ENCODE data around the gene NR2C2AP. TPM values are rescaled to one million over a fixed set of nuclear protein-coding genes. Genes with fewer than 3 reads are reported as not detected.

NR2C2AP gene
- total RNA-seq, 1 donor: 6.2 TPM

DNA sequence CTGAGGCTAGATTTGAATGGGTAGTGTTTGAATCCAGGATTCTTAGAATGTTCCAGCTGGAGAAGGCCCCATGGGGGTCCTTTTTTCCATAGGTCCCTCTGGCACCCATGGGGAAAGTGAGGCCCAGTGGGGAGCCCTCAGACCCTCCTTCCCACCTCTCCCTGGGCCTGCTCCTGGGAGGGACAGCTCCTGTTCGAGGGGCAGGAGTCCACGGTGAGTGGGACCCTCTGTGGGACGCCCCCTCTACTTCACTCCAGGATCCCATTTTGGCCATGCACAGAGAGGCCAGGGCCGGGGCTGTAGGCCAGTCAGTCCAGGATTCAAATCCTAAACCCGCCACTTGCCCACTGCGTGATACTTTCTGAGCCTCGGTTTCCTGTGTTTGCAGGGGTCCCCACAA, 40.7 kb downstream of the NR2C2AP start:
- Histone ChIP-seq H2AFZ (ENCODE audit: low read length) (no peak overlapping the region), H3K4me2 (ENCODE audit: insufficient read depth, low read length) (no peak overlapping the region)
- TF ChIP-seq, protein P1, sequence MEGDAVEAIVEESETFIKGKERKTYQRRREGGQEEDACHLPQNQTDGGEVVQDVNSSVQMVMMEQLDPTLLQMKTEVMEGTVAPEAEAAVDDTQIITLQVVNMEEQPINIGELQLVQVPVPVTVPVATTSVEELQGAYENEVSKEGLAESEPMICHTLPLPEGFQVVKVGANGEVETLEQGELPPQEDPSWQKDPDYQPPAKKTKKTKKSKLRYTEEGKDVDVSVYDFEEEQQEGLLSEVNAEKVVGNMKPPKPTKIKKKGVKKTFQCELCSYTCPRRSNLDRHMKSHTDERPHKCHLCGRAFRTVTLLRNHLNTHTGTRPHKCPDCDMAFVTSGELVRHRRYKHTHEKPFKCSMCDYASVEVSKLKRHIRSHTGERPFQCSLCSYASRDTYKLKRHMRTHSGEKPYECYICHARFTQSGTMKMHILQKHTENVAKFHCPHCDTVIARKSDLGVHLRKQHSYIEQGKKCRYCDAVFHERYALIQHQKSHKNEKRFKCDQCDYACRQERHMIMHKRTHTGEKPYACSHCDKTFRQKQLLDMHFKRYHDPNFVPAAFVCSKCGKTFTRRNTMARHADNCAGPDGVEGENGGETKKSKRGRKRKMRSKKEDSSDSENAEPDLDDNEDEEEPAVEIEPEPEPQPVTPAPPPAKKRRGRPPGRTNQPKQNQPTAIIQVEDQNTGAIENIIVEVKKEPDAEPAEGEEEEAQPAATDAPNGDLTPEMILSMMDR (IDR thresholded peaks at IDR 0.05; ENCODE audit: extremely low read depth, low read depth, low read length): no peak

DNA sequence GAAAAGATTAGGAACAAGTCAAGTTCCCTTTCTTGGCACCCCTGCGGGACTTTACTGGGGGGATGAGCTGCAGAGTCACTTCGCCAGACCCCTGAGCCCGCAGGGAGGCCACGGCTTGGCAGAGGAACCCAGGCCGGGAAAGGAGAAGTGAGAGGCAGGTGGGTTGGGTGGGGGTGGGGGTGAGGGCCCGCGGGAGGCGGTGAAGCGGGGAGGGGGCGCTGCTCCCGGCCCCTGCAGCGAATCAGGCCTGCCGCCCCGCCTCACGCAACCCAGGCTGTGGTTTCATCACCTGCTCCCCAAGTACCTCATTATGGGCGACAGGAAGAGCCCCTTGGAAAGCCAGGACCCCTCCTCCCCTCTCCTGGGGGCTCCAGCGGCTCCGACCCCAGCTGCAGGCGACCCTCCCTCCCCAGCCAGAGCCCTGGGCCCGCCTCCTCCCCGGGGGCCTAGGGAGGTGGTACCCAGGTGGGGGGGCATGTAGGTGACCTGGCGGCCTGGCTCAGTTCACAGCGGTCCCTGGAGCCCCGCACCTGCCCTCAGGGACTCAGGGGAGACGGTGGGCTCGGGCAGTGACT, 42.7 kb downstream of the NR2C2AP start:
- TF ChIP-seq, protein P1 (IDR thresholded peaks at IDR 0.05; ENCODE audit: extremely low read depth, low read depth, low read length): no peak
- H3K36me3 ChIP-seq (ENCODE audit: insufficient read depth, low read length): no peaks in the 10 kb centered on the region
- H3K4me3 ChIP-seq (ENCODE audit: insufficient read depth, low read length): no peak overlapping the region
- no peaks in the 10 kb centered on the region for H3K9me3 ChIP-seq (ENCODE audit: low read depth, low read length)
- H4K20me1 ChIP-seq (ENCODE audit: insufficient read depth, low read length): no peaks in the 10 kb centered on the region
- H3K27ac ChIP-seq (ENCODE audit: low read depth, low read length): no peak overlapping the region
- H3K27me3 ChIP-seq (ENCODE audit: insufficient read depth, low read length): no peaks in the 10 kb centered on the region
- no peak overlapping the region for H3K4me2 ChIP-seq (ENCODE audit: insufficient read depth, low read length)
- no peaks in the 10 kb centered on the region for H3K4me1 ChIP-seq (ENCODE audit: insufficient read depth, low read length)
- H2AFZ ChIP-seq (ENCODE audit: low read length): no peak overlapping the region
- H3K79me2 ChIP-seq (ENCODE audit: insufficient read depth, low read length): no peaks in the 10 kb centered on the region
- DNase-seq (ENCODE audit: insufficient read length, low spot score, missing footprints): peak; percentile 35

More for the DNA sequence above, 40.7 kb downstream of the NR2C2AP start:
- Histone ChIP-seq H4K20me1 (ENCODE audit: insufficient read depth, low read length) (no peaks in the 10 kb centered on the region), H3K27ac (ENCODE audit: low read depth, low read length) (no peak overlapping the region), H3K27me3 (ENCODE audit: insufficient read depth, low read length) (no peaks in the 10 kb centered on the region), H3K4me1 (ENCODE audit: insufficient read depth, low read length) (no peaks in the 10 kb centered on the region), H3K79me2 (ENCODE audit: insufficient read depth, low read length) (no peaks in the 10 kb centered on the region), H3K36me3 (ENCODE audit: insufficient read depth, low read length) (no peaks in the 10 kb centered on the region), H3K4me3 (ENCODE audit: insufficient read depth, low read length) (no peak overlapping the region), H3K9me3 (ENCODE audit: low read depth, low read length) (no peaks in the 10 kb centered on the region)
- DNase-seq (ENCODE audit: insufficient read length, low spot score, missing footprints): peak; percentile 62

DNA sequence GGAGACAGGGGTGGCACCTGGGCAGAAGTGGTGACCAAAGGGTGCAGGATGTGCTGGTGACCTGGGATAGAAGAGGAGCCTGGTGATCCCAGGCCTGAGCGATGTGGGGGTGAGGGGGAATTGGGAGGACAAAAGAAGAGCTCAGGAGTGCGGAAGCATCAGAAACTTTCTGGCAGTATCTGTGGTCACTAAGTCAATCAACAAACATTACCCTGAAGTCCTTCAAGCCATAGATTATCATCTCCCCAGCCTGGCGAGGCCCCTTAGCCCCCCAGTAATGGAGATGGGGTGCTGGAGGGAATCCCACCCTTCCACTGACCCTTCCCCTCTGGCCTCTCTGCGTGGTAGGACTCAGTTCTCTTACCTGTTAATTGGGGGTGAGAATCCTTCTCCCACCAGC, 43.7 kb downstream of the NR2C2AP start:
- Histone ChIP-seq H3K4me2 (ENCODE audit: insufficient read depth, low read length) (no peak overlapping the region), H3K4me3 (ENCODE audit: insufficient read depth, low read length) (no peak overlapping the region)
- no peak for DNase-seq (ENCODE audit: insufficient read length, low spot score, missing footprints)

DNA sequence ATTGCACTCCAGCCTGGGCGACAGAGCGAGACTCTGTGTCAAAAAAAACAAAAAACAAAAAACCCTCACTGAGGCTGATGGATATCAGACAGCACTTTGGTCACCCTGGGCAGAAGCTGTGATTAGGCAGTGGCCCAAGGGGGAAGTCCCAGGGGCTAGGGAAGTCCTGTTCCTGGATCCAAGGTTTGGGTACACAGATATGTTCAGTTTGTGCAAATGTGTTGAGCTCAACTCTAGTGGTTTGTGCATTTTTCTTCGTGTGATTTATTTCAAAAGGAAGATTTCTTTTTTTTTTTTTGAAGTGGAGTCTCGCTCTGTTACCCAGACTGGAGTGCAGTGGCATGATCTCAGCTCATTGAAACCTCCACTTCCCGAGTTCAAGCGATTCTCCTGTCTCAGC, 45.4 kb downstream of the NR2C2AP start:
- Histone ChIP-seq H2AFZ (ENCODE audit: low read length) (no peak overlapping the region), H3K27ac (ENCODE audit: low read depth, low read length) (no peak overlapping the region), H3K79me2 (ENCODE audit: insufficient read depth, low read length) (no peaks in the 10 kb centered on the region), H3K4me1 (ENCODE audit: insufficient read depth, low read length) (no peaks in the 10 kb centered on the region), H3K36me3 (ENCODE audit: insufficient read depth, low read length) (no peaks in the 10 kb centered on the region), H3K9me3 (ENCODE audit: low read depth, low read length) (no peaks in the 10 kb centered on the region), H4K20me1 (ENCODE audit: insufficient read depth, low read length) (no peaks in the 10 kb centered on the region), H3K27me3 (ENCODE audit: insufficient read depth, low read length) (no peaks in the 10 kb centered on the region), H3K4me3 (ENCODE audit: insufficient read depth, low read length) (no peak overlapping the region), H3K4me2 (ENCODE audit: insufficient read depth, low read length) (no peak overlapping the region)
- TF ChIP-seq, protein P1 (IDR thresholded peaks at IDR 0.05; ENCODE audit: extremely low read depth, low read depth, low read length): no peak
- no peak for DNase-seq (ENCODE audit: insufficient read length, low spot score, missing footprints)

More for the DNA sequence above, 43.7 kb downstream of the NR2C2AP start:
- H3K27ac ChIP-seq (ENCODE audit: low read depth, low read length): no peak overlapping the region
- TF ChIP-seq, protein P1 (IDR thresholded peaks at IDR 0.05; ENCODE audit: extremely low read depth, low read depth, low read length): no peak
- H3K27me3 ChIP-seq (ENCODE audit: insufficient read depth, low read length): no peaks in the 10 kb centered on the region
- no peaks in the 10 kb centered on the region for H4K20me1 ChIP-seq (ENCODE audit: insufficient read depth, low read length)
- H3K36me3 ChIP-seq (ENCODE audit: insufficient read depth, low read length): no peaks in the 10 kb centered on the region
- no peak overlapping the region for H2AFZ ChIP-seq (ENCODE audit: low read length)
- H3K9me3 ChIP-seq (ENCODE audit: low read depth, low read length): no peaks in the 10 kb centered on the region
- no peaks in the 10 kb centered on the region for H3K79me2 ChIP-seq (ENCODE audit: insufficient read depth, low read length)
- H3K4me1 ChIP-seq (ENCODE audit: insufficient read depth, low read length): no peaks in the 10 kb centered on the region

All from osteoblast (primary cell).